CD4-positive, alpha-beta T cell treated with Interleukin-17A for 1 hour (primary cell): ENCODE results near the gene CCDC138.

Experiments
- DNase-seq: peaks from one replicate; pipeline ENCODE4 v3.0.0-alpha.2; 2020

Gene CCDC138

DNA sequence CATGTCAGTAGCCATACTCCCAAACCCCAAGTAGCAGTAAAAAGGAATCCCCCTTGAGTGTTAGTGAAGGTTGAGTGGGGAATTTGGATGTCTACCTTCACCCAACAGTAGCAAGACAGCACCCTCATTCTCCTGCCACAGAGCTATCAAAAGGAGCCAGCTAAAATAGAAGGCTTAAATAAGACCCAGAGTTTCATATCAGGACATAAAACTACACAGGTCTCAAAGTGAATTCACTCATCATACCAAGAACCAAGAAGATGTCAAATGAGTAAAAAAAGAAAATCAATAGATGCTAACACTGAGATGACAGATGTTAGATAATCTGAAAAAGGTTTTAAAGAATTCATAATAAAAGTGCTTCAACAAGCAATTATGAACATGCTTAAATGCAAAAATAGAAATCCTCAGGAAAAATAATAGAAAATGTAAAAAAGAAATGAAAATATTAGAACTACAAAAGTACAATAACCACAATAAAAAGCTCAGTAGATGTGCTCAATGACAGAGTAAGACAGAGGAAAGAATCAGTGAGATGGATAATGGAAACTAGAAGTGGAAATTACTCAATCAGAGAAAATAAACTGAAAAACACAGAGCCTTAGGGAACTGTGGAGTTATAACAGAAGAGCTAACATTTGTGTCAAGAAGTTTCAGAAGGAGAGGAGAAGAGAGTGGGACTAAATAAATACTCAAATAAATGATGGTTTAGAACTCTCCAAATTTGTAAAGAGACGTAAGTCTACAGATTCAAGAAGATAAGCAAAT is 111.9 kb downstream of the CCDC138 start:
- no peak for DNase-seq

DNA sequence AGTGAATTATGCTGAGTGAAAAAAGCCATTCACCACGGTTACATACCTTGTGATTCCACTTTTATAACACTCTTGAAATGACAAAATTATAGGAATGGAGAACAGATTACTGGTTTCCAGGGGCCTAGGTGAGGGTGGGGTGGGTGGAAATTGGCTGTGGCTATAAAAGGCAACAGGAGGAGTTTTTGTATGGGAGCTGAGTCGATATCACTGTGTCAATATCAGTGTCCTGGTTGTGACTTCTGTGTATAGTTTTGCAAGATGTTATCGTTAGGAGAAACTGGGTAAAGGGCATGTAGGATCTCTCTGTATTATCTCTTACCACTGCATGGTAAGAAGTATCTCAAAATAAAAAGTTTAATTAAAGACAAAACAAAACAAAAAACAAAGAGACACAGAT is 118.1 kb downstream of the CCDC138 start:
- no peak for DNase-seq

DNA sequence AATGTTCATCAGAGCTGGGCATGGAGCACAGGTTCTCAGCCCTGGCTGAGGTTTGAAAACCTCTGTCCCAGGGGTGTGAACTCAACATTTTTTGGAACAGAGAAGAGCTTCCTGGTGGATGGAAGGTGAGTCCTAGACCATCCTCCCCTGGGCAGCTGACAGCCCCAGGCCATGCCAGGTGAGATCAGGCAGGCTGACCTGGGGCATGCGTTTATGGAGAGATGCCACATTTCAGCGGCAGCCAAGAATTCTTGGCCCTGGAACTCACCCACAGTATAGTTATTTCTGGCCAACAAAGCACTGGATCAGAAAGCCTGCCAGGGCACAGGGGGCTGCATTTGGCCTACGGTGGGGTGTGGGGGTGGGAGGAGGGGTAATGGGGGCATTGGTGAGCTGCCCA is 118.6 kb downstream of the CCDC138 start:
- DNase-seq: no peak

DNA sequence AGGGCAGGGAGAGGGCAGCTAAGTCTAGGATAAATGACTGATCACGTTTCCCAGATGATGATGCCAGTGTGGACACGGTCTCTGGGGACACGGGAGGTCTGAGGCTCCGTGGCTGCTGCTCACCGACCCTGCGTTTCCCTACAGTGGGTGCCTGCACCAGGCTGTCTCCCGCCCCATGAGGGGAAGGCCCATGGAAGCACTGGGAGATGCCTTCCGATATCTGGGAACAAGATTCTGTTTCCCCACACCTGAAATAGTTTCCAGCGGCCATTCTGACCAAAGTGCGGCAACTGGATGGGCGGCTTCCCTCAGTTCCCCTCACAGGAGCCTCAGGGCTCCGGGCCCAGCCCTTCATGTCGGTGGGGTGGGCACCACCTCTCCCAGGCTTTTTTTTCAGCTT is 119.3 kb downstream of the CCDC138 start:
- DNase-seq: no peak

DNA sequence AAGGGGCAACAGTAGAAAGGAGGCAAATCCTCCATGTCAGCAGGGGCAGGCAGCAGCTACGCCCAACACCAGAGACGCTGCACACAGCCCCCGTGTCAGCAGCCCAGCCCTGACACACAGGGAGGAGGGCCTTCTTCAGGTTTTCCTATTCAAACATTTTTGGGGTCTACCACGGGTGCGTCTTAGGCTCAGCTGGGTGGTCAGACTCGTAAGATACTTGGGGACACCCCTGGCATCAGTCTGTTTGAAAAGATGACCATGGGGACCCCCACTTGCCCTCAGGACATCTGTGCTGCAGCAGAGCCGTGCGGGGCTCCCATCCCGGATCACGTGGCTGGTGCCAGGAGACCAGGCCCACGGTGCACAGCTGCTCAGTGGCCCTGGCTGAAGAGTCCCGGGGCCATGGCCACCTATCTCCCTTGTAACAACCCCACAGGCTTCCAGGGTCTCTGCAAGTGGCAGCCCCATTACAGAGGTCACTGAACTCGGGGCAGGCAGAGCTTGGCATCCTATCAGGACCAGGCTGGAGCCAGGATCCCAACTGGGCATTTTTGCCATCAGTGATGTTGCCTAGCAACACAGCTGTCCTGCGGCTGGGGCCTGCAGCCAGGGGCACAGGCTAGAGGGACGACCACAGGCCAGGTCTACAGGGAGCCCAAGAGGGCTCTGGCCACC is 120.0 kb downstream of the CCDC138 start:
- DNase-seq: no peak

DNA sequence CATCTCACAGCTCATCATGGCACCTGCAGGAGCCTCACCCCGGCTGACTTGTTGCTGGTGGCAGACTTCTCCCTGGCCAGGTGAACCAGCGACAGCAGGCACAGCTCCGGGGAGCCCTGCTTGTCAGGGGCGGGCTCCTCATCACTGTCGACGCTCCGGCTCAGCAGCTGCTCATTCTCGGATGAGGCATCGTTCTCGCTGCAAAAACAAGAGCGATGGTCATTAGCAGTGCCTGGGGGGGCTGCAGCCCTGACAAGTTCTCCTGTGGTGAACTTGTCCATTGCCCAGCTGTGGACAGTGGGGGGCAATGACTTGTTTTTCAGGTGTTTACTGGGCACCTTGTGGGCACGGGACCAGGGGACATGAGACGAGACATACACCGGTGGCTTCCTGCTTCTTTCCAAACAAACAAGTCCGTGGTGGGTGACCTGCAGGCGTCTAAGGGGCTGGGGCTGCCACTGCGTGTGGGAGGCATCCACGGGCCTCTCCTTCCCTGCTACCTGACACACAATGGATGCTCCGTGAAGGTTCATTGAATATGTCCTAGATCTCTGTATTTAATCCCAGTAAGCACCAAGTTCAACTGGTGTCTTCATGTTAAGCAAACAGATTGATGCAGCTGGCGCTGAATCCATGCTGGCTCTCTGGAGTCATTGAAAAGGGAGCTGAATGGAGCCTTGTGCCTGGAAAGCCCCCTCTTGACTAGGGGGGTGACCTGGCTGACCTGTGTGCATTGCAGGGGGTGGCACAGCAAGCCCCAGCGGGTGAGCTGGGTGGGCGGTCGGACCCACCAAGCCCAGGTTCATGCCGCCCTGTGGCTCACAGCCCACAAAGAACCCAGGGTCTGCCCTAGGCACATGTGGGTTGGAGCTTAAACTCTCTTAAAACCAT is 121.5 kb downstream of the CCDC138 start:
- DNase-seq: no peak

DNA sequence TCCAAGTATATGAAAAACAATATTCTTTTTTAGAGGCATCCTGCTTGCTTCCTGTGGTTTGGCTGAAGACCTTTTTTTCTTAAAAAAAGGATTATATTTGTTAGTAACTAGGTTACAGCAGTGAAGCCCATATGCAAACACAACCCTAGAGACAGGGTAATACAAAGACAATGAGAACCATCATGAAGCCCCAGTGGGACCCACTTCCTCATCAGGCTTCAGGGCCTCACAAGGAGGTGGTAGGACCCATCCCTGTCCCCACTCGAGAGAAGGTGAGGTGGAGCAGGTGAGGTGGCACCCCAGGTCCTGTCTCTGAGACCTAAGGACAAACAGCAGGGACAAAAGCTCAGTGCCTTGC is 122.1 kb downstream of the CCDC138 start:
- no peak for DNase-seq

DNA sequence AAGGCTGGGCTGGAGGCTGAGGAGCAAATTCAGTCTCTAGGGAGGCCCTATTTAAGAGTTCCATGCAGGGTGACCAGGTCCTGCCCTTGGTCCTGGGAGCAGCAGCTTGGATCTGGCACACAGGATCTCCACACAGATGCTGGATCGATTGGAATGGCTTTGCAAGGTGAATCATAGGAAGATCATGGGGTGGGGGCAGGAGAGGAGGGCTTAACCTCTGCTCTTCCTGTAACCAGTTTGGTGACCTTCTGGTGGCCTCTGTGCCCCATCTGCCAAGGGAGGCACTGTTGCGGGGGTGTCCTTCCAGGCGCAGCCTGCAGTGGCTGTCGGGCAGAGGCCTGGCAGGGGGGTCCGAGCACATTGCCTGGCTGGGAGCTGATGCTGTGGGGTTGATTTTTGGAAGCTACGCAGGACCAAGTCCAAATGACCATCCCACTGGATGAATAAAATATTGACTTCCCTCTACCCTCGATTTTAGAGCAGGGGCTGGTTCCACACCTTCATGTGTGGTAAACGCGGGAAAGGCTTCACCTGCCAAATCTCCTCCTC is 122.8 kb downstream of the CCDC138 start:
- DNase-seq: no peak

DNA sequence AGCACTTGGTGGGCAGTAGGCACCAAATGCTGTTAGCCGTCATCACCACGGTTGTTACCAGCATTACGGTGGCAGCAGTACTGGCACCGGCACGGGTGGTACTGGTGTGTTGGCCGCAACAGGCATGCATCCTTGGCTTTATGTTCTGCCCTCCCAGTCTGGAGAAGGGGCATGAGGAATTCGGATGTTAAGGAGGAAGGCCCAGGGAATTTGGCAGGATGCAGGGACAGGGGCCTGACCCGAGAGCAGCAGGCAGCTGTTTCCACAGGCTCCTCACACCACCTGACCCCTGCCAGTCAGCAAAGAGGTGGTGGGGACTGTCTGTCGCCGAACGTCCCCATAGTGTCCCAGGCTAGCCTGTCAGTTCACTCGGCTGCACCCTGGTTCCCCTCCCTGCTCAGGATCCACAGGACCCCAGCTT is 123.5 kb downstream of the CCDC138 start:
- DNase-seq: no peak

DNA sequence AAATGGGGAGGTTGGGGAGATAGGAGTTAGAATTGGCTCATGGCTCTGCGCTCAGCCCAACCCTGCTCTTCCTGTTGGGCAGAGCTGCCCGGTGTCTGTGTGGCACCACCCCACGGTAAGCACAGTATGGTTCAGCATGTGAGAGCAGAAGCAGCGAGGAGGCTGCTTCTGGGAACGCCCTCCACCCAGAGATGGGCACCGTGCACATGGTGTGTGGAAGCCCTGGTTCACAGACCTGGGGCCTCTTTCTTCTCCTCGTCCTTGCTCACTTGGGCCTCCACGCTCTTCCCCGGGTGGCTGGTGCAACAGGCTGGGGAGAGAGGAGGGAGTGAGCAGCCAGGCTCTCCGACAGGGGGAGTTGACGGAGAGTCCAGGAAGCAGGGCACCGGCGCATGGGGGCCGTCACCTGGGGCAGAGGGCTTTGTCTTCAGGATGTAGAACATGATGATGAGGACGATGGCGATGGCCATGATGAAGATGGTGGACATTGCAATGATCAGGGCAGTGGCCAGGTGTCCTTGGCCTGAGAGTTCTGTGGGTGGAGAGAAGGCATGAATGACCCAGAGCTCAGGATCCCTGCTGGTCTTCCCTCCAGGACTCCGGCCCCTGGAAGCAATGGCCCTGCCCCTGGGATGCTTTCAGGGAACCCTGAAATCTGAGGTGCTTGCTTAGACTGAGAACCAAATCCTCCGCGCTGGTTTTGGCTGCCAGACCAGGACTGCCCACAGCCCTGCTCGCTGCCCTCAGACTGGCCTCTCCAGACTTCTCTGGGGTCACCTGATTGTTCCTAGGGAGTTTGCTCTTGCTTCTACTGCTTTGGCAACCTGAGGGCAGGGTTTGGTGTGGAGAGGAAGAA is 124.2 kb downstream of the CCDC138 start:
- DNase-seq: no peak

DNA sequence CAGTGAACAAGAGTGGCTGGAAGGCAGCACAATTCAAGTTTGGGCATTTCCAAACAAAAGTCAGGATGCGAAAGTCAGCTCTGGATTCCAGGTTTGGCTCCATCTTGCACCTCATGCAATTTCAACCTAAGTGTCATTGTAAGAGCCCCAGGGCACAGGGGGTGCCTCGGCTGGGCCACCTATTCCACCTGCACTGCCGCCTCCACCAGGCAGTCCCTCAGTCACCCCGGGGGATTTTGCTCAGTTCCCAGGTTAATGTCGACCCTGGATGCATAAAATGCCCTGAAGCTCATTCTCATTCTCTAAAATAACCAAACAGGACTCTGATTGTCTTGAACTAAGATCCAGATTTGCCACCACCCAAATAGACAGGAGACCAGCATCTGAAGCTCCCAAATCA is 124.8 kb downstream of the CCDC138 start:
- DNase-seq: no peak

DNA sequence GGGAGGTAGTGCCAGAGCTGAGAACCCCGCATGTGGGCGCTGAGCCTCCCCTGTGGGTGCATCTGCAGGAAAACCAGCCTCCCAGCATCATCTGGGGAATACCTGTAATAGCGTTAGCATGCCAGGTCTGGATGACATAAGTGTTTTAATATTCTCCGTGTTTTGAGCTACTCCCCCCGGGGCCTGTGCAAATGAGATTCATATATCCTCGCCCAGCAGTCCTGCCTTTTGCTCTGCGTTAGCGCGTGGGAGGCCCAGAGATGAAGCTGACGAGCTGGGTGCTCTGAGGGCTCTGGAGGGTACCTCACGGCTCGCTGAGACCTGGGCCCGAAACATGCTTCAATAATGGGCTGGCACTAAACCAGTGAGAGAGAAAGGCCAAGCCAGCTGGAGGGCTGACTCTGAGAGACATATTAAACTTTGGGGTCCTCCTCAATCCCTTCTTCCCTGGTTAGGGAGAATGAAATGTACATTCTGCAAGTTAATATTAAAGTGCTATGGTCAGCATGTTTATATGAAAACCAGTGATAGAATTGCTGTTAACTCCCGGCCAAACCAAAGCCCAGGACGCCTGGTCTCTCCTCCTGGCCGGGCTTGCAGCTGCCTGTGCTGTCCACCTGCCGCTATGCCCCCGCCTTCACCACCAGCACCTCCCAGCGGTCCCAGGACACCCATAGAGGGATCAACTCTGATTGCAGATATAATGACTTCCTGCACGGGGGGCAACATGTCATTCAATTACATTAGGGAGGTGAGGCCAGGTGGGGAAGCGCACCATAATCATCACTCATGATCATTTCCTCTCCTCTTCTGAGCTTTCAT is 125.4 kb downstream of the CCDC138 start:
- DNase-seq: no peak

DNA sequence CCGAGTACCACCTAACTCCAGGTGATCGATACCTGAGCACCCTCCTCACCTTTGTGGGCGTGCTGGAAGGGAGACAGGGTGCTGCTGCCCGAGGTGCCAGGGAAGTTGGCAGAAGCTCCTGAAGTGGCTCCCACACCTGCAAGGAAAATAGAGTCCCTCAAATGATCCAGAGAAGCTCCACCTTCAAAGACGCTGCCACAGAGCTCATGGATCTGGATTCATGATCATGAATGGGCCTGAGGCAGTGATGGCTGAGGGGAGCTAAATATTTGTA is 126.0 kb downstream of the CCDC138 start:
- DNase-seq: no peak

DNA sequence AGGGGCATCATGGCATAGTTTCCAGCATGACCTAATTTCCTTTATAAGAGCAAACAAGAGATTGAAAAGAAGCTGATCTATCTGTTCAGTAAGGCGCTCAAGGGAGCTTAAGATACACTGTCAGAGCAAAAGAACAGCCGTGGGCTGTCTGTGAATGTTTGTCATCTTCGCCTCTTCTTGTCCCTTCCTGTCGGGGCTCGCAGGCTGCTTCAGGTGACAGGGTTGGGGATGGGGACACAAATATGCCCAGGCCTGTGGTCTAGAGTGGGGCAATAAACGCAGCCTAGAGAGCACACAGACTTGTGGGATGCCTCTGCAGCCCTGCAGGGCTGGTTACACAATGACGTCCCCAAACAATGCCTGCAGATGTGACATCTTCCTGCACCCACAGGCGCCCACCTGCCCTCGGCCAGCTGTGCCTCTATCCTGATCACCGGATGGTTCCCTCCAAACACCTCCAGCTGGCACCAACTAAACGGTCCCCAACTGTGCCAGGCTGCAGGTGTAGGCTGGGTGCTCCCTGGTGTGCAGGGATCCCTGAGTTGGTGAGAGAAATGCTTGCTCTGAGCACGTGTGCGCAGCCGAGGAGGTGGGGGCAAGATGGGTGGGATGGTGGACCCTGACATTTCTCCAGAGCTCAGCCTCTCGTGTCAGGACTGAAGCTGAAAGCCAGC is 129.7 kb downstream of the CCDC138 start:
- no peak for DNase-seq

DNA sequence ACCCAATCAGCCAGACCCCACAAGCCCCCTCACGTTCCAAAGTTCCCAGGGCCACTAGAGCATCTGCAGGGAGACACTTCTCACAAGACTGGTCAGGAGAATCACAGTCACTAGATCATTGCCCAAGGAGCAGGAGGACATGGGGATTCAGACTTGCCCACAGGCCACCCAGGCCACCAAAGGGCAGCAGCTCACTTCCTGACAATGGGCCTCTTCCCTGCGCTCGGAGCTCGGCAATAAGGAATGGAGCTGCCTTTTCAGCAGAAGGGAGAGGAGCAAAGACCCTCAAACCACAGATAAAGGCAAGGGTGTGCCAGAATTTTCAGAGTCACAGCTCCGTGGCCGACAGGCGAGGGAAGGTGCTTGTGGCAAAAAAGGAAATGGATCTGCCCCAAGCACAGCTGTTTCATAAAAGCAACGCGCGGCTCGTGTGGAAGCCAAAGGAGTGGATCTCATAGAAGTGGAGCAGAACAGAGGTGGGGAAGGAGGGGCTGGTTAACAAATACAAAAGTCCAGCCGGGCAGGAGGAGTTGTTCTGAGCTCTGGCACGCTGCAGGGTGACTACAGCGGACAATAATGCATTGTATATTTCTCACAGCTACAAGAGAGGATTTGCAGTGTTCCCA is 130.3 kb downstream of the CCDC138 start:
- DNase-seq: no peak

DNA sequence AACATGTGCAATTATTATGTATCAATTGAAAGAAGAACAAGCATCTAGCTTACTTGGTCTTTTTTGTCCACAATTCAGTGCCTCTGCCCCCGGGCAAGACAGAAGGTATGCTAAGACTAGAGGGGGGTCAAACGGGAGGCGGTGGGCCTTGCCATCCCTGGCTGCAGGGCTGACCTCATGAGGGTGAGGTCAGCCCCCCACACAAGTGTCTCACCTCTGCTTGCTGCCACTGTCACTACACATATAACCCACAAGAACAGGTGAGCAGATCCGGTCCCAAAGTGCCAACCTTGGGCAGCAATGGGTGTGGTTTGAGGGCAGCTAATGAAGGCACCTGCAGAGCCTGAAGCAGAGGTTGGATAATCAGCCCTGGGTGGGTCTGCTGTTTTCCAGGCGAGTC is 131.0 kb downstream of the CCDC138 start:
- no peak for DNase-seq

DNA sequence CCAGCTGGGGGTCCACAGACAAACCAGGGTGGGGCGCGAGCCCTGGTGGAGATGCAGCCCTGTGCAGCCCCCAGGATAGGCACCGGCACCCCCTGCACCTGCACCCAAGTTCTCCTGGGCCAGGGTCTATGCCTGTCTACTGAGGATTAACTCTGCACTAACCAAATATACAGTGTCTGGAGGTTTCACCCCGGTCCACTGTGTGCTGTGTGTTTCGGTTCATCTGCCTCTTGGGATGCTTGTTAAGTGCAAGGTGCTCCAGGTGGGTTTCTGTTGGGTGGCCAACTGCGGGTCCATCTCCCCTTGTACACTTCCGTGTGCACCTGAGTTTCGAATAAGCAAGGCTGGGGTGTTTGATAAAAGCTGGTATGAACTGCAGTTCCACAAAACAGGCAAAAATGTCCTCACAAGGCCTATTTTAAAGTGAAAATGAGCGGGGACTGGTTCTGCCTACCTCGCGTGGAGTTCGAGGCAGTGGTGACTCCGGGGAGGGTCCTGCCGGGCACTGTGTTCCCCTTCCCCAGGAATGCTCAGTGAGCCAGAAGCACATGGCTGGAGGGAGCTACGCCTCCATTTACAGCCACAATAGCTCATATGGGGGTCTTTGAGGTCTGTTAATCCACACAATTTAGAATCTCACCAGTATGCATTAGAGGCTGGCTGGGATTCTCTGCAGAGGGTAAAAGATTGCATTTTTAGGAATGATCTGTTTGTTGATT is 131.7 kb downstream of the CCDC138 start:
- no peak for DNase-seq

DNA sequence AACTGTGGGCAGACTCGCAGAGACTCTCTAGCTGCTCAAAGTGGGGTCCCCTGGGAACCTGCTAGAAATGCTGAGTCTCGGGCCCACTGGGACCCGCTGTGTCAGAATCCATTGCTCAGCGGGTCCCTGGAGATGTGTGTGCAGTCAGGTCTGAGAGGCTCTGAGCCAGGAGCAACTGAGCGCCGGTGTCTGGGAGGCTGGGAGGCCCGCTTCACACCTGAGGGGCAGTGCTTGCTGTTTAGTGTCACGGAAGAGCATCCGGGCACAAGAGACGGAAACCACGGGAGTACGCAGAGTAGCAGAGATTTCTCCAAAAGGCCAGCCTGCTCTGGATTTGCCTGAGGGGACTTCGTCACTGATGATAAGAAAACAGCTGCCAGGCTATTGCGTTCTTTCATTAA is 132.4 kb downstream of the CCDC138 start:
- DNase-seq: no peak

DNA sequence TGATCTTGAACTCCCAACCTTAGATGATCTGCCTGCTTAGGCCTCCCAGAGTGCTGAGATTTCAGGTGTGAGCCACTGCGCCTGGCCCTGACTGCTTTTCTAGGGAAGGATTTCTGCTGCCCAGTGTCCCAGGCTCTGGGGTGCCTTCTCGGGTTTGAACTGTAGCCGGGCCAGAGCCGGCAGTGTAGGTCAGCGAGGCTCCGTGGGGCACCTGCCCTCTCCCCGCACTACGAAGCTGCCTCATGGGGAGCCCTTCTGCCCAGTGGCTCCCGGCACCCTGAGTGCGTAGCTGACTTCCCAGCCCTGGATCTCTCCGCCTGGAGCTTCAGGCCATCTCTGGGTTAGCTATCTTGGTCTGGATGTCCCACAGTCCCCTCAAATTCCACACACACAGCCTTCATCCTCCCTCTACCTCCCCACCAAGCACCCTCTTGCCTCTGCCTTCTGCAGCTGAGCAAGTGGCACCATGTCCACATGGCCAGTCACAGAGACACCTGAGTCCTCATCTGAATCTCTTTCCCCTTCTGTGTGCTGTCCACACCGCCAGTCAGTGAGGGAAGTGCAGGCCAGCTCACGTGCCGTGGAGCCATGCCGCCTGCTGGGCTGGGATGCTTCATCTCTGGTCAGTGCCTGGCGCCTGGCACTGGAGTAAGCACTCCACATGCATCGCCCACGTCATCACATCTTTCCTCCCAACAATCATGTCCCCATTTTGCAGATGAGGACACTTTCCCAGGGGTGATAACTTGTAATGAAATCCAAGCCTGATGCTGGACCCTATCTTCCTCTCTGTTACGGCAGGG is 133.2 kb downstream of the CCDC138 start:
- no peak for DNase-seq
